ENCODE measurements around the gene FAM210A. TPM values are rescaled to one million over a fixed set of nuclear protein-coding genes. Genes with fewer than 3 reads are reported as not detected.
"Not testable (repeated sequence)": the region's sequence is repeated elsewhere in the genome, so short reads cannot be mapped to it uniquely, and the experiment has no call there.

The FAM210A gene
- total RNA-seq, 2 experiments from 2014 or later, result 24.9 to 29.4 TPM

GRCh38 chr18:13695337-13695736 lies 31.0 kb downstream of the FAM210A start:
- Mint-ChIP-seq H3K4me1 (ENCODE audit: low read depth) (peaks cover 13% of the 10 kb centered on the region), H3K9me3 (peaks cover 36% of the 10 kb centered on the region), H3K36me3 (peaks cover 13% of the 10 kb centered on the region)
- H3K27ac Mint-ChIP-seq, DNase-seq, H3K4me3 Mint-ChIP-seq, H3K27me3 Mint-ChIP-seq, CTCF ChIA-PET, POLR2A ChIA-PET: not testable (repeated sequence)
- intact Hi-C loops (cut with micrococcal nuclease), result loop anchor here (10.0 kb wide), 1 partner anchor 801 kb away; no protein-coding TSS in a partner anchor

- H3K9me3 Mint-ChIP-seq, result peaks cover 23% of the 10 kb centered on the region
- H3K4me3 Mint-ChIP-seq, H3K27me3 Mint-ChIP-seq, H3K27ac Mint-ChIP-seq, DNase-seq, POLR2A ChIA-PET, H3K36me3 Mint-ChIP-seq: not testable (repeated sequence)
- intact Hi-C loops (cut with micrococcal nuclease), result loop anchor here (10.0 kb wide), 1 partner anchor 795 kb away; no protein-coding TSS in a partner anchor
- CTCF ChIA-PET, result interaction anchor here (0.8 kb wide), 1 partner anchor 10 kb away, joined by 4 read pairs; no protein-coding TSS in a partner anchor
- peaks cover 12% of the 10 kb centered on the region for H3K4me1 Mint-ChIP-seq (ENCODE audit: low read depth)
Measured at GRCh38 chr18:13690060-13690459, 36.3 kb downstream of the FAM210A start.

GRCh38 chr18:13688191-13689136 lies 37.9 kb downstream of the FAM210A start:
- no peak for DNase-seq
- Mint-ChIP-seq H3K4me3 (no peak overlapping the region), H3K36me3 (peaks cover 2% of the 10 kb centered on the region), H3K4me1 (ENCODE audit: low read depth) (peaks cover 13% of the 10 kb centered on the region), H3K27me3 (no peaks in the 10 kb centered on the region), H3K9me3 (peaks cover 11% of the 10 kb centered on the region), H3K27ac (no peak overlapping the region)
- intact Hi-C loops (cut with micrococcal nuclease), result no loop called here
- ChIA-PET CTCF (no interaction called here), POLR2A (no interaction called here)

- CTCF ChIA-PET, result no interaction called here
- DNase-seq, result no peak
- H3K36me3 Mint-ChIP-seq, result peaks cover 7% of the 10 kb centered on the region
- peaks cover 5% of the 10 kb centered on the region for H3K4me1 Mint-ChIP-seq (ENCODE audit: low read depth)
- no peak overlapping the region for H3K27ac Mint-ChIP-seq
- H3K9me3 Mint-ChIP-seq, result no peaks in the 10 kb centered on the region
- intact Hi-C loops (cut with micrococcal nuclease), result no loop called here
- H3K27me3 Mint-ChIP-seq, result no peaks in the 10 kb centered on the region
- H3K4me3 Mint-ChIP-seq, result no peak overlapping the region
- POLR2A ChIA-PET, result no interaction called here
Measured at GRCh38 chr18:13684546-13684945, 41.8 kb downstream of the FAM210A start.

- H3K4me3 Mint-ChIP-seq, result no peak overlapping the region
- no peaks in the 10 kb centered on the region for H3K9me3 Mint-ChIP-seq
- H3K36me3 Mint-ChIP-seq, result peaks cover 7% of the 10 kb centered on the region
- DNase-seq, result no peak
- no peaks in the 10 kb centered on the region for H3K27me3 Mint-ChIP-seq
- ChIA-PET POLR2A (no interaction called here), CTCF (interaction anchor here (1.1 kb wide), 1 partner anchor 466 kb away, joined by 3 read pairs; no protein-coding TSS in a partner anchor)
- H3K27ac Mint-ChIP-seq, result no peak overlapping the region
- intact Hi-C loops (cut with micrococcal nuclease), result no loop called here
- H3K4me1 Mint-ChIP-seq (ENCODE audit: low read depth), result peaks cover 11% of the 10 kb centered on the region
Measured at GRCh38 chr18:13681701-13682100, 44.7 kb downstream of the FAM210A start.

GRCh38 chr18:13680612-13681011 lies 45.7 kb downstream of the FAM210A start:
- ChIA-PET POLR2A (no interaction called here), CTCF (interaction anchor here (1.0 kb wide), 1 partner anchor 10 kb away, joined by 4 read pairs; no protein-coding TSS in a partner anchor)
- Mint-ChIP-seq H3K4me1 (ENCODE audit: low read depth) (peaks cover 11% of the 10 kb centered on the region), H3K9me3 (no peaks in the 10 kb centered on the region), H3K4me3 (no peak overlapping the region), H3K27ac (no peak overlapping the region), H3K36me3 (peaks cover 7% of the 10 kb centered on the region), H3K27me3 (no peaks in the 10 kb centered on the region)
- peak; percentile 24 for DNase-seq
- intact Hi-C loops (cut with micrococcal nuclease), result no loop called here

GRCh38 chr18:13677350-13677749 lies 49.0 kb downstream of the FAM210A start:
- H3K4me3 Mint-ChIP-seq; H3K27me3 Mint-ChIP-seq; H3K4me1 Mint-ChIP-seq (ENCODE audit: low read depth); H3K9me3 Mint-ChIP-seq; H3K36me3 Mint-ChIP-seq; DNase-seq; intact Hi-C loops (cut with micrococcal nuclease); H3K27ac Mint-ChIP-seq; CTCF ChIA-PET: not testable (repeated sequence)
- POLR2A ChIA-PET, result interaction anchor here (0.6 kb wide), 1 partner anchor 396 kb away, joined by 5 read pairs; no protein-coding TSS in a partner anchor

GRCh38 chr18:13676471-13676870 lies 49.9 kb downstream of the FAM210A start:
- H3K4me1 Mint-ChIP-seq (ENCODE audit: low read depth), result peaks cover 8% of the 10 kb centered on the region
- no peak overlapping the region for H3K4me3 Mint-ChIP-seq
- no peaks in the 10 kb centered on the region for H3K27me3 Mint-ChIP-seq
- H3K27ac Mint-ChIP-seq, result no peak overlapping the region
- no peaks in the 10 kb centered on the region for H3K9me3 Mint-ChIP-seq
- no peak for DNase-seq
- H3K36me3 Mint-ChIP-seq, result peaks cover 6% of the 10 kb centered on the region
- CTCF ChIA-PET, result no interaction called here
- intact Hi-C loops (cut with micrococcal nuclease), result no loop called here
- POLR2A ChIA-PET, result no interaction called here

- intact Hi-C loops (cut with micrococcal nuclease), result no loop called here
- CTCF ChIA-PET, result no interaction called here
- no peak for DNase-seq
- Mint-ChIP-seq H3K4me1 (ENCODE audit: low read depth) (no peaks in the 10 kb centered on the region), H3K36me3 (peaks cover 15% of the 10 kb centered on the region), H3K4me3 (no peak overlapping the region), H3K9me3 (no peaks in the 10 kb centered on the region), H3K27me3 (no peaks in the 10 kb centered on the region), H3K27ac (no peak overlapping the region)
- POLR2A ChIA-PET, result interaction anchor here (0.6 kb wide), 1 partner anchor 47 kb away, joined by 3 read pairs; no protein-coding TSS in a partner anchor
Measured at GRCh38 chr18:13672657-13673056, 53.7 kb downstream of the FAM210A start.

GRCh38 chr18:13661779-13662256 lies 64.5 kb downstream of the FAM210A start:
- no peaks in the 10 kb centered on the region for H3K27me3 Mint-ChIP-seq
- DNase-seq, result no peak
- H3K36me3 Mint-ChIP-seq, result peaks cover 7% of the 10 kb centered on the region
- no peaks in the 10 kb centered on the region for H3K9me3 Mint-ChIP-seq
- H3K4me3 Mint-ChIP-seq, result no peak overlapping the region
- H3K27ac Mint-ChIP-seq, result no peak overlapping the region
- POLR2A ChIA-PET, result no interaction called here
- CTCF ChIA-PET, result no interaction called here
- intact Hi-C loops (cut with micrococcal nuclease), result no loop called here
- H3K4me1 Mint-ChIP-seq (ENCODE audit: low read depth), result peaks cover 5% of the 10 kb centered on the region

- H3K4me1 Mint-ChIP-seq (ENCODE audit: low read depth), result peaks cover 5% of the 10 kb centered on the region
- POLR2A ChIA-PET, result no interaction called here
- DNase-seq, result no peak
- H3K36me3 Mint-ChIP-seq, result peaks cover 1% of the 10 kb centered on the region
- intact Hi-C loops (cut with micrococcal nuclease), result no loop called here
- H3K27me3 Mint-ChIP-seq, result no peaks in the 10 kb centered on the region
- H3K27ac Mint-ChIP-seq, result no peak overlapping the region
- no peak overlapping the region for H3K4me3 Mint-ChIP-seq
- CTCF ChIA-PET, result no interaction called here
- H3K9me3 Mint-ChIP-seq, result no peaks in the 10 kb centered on the region
Measured at GRCh38 chr18:13661051-13661778, 65.1 kb downstream of the FAM210A start.

GRCh38 chr18:13660510-13660909 lies 65.8 kb downstream of the FAM210A start:
- no peaks in the 10 kb centered on the region for H3K27me3 Mint-ChIP-seq
- intact Hi-C loops (cut with micrococcal nuclease), result no loop called here
- no peaks in the 10 kb centered on the region for H3K9me3 Mint-ChIP-seq
- no peak overlapping the region for H3K4me3 Mint-ChIP-seq
- ChIA-PET POLR2A (no interaction called here), CTCF (no interaction called here)
- H3K27ac Mint-ChIP-seq, result no peak overlapping the region
- peaks cover 5% of the 10 kb centered on the region for H3K4me1 Mint-ChIP-seq (ENCODE audit: low read depth)
- no peak for DNase-seq
- H3K36me3 Mint-ChIP-seq, result no peaks in the 10 kb centered on the region
